Glutamatergic neuron (in vitro differentiated cells): ENCODE data around the gene ANXA6. TPM values are rescaled to one million over a fixed set of nuclear protein-coding genes. Genes with fewer than 3 reads are reported as not detected.

Experiments used
- DNase-seq: peaks from one replicate; pipeline ENCODE4 v3.0.0; 2022
- H3K27ac Mint-ChIP-seq: one replicate; pipeline ENCODE4 v1.8.0; 2020; ENCODE audit warnings: mild to moderate bottlenecking, mixed read lengths, inconsistent platforms; ENCODE audit not compliant: unreplicated experiment
- H3K27me3 Mint-ChIP-seq: one replicate; pipeline ENCODE4 v1.8.0; 2020; ENCODE audit warnings: mild to moderate bottlenecking, moderate library complexity, mixed read lengths, inconsistent platforms; ENCODE audit not compliant: unreplicated experiment
- H3K36me3 Mint-ChIP-seq: one replicate; pipeline ENCODE4 v1.8.0; 2020; ENCODE audit warnings: mild to moderate bottlenecking, mixed read lengths, inconsistent platforms; ENCODE audit not compliant: unreplicated experiment
- H3K4me1 Mint-ChIP-seq: one replicate; pipeline ENCODE4 v1.8.0; 2020; ENCODE audit warnings: mild to moderate bottlenecking, low read depth, mixed read lengths, inconsistent platforms; ENCODE audit not compliant: unreplicated experiment
- H3K4me3 Mint-ChIP-seq: one replicate; pipeline ENCODE4 v1.8.0; 2020; ENCODE audit warnings: mild to moderate bottlenecking, mixed read lengths, inconsistent platforms; ENCODE audit not compliant: unreplicated experiment
- H3K9me3 Mint-ChIP-seq: one replicate; pipeline ENCODE4 v1.8.0; 2020; ENCODE audit warnings: mild to moderate bottlenecking, moderate library complexity, mixed read lengths, inconsistent platforms; ENCODE audit not compliant: unreplicated experiment
- total RNA-seq: library from RNA; stranded (reverse); fragmentation: NEBNext Ultra II Directional; extraction: Animal tissue kit (Norgen Biotek cat#: 25700); gene quantifications from one replicate; pipeline ENCODE4 v1.2.1, GENCODE V29; 2021; ENCODE audit not compliant: unreplicated experiment
- TF ChIP-seq, protein P1 (sequence below): fragments of 200-600 bp; sonication (generic); IDR thresholded peaks from one replicate; pipeline ENCODE4 v1.5.0; 2021; ENCODE audit not compliant: partially characterized antibody, unreplicated experiment

Gene ANXA6
- total RNA-seq, 1 donor from 2014 or later, result 143 TPM

DNA sequence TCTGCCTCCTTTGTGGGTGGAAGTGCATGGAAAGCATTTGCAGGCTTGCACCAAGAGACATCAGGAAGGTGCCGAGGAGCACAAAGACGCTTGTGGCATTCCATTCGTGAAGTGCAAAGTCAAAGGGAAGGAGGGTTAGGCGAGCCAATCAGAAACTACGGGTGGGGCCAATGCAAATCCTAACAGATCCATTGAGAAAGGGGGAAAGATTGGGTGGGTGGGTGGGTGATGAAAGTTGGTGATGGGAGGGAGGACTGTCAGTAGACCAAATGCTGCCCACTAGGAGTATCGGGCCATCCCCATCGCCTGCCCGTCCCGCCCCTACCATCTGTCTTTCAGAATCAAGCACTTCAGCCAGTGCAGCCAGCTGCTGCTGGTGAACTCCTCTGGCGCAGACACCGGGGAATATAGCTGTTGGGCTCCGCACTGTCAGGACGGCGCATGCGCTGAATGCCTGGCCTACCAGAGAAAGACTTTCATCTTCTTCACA, 17.1 kb upstream of the ANXA6 start:
- H3K4me3 Mint-ChIP-seq, result no peak overlapping the region
- no peaks in the 10 kb centered on the region for H3K36me3 Mint-ChIP-seq
- peaks cover 2% of the 10 kb centered on the region for H3K27me3 Mint-ChIP-seq
- TF ChIP-seq, protein P1, sequence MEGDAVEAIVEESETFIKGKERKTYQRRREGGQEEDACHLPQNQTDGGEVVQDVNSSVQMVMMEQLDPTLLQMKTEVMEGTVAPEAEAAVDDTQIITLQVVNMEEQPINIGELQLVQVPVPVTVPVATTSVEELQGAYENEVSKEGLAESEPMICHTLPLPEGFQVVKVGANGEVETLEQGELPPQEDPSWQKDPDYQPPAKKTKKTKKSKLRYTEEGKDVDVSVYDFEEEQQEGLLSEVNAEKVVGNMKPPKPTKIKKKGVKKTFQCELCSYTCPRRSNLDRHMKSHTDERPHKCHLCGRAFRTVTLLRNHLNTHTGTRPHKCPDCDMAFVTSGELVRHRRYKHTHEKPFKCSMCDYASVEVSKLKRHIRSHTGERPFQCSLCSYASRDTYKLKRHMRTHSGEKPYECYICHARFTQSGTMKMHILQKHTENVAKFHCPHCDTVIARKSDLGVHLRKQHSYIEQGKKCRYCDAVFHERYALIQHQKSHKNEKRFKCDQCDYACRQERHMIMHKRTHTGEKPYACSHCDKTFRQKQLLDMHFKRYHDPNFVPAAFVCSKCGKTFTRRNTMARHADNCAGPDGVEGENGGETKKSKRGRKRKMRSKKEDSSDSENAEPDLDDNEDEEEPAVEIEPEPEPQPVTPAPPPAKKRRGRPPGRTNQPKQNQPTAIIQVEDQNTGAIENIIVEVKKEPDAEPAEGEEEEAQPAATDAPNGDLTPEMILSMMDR, result no peak
- peaks cover 2% of the 10 kb centered on the region for H3K4me1 Mint-ChIP-seq
- H3K27ac Mint-ChIP-seq, result no peak overlapping the region
- DNase-seq, result peak; percentile 59
- peaks cover 4% of the 10 kb centered on the region for H3K9me3 Mint-ChIP-seq

DNA sequence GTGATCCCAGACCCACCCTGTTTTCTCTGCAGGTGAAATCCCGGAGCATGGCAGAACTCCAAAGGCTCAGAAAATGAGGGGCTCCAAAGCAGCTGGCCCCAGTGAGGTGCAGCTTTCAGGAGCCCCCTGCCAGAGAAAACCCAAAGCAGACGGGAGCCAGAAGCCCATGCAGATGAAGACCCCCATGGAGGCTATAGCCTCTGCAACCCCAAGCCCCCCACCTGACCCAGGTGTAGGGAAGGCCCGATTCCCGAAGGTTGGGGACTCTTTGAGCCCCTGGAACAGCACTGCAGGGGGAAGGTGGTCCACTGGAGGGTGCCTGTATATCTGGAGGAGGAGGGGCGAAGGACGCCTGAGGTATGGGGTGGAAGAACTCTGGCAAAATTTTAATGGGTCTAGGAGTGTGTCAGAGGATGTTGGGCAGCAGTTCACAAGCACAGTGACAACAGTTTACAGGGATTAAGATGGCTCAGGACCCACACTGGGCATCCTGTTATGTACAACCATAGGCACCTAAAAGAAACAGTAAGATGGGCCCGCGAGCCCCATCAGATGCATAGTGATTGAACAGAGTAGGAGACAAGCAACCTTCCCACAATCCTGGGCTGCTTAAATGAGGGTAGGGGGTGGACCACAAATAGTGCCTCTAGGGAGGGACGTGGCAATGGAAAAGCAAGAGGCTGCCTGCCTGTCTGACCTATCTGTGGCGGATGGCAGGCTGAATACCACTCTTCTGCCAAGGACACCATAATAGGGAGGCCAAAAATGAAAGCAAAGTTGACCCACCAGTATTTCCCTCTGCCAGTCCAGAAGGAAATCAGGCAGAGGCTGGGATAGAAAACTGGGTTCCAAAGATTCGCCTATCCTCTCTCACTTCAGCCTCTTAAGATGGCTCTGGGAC, 16.4 kb upstream of the ANXA6 start:
- Mint-ChIP-seq H3K4me3 (peak overlapping the region; percentile 46), H3K9me3 (peaks cover 4% of the 10 kb centered on the region), H3K27ac (peak overlapping the region; percentile 87), H3K36me3 (no peaks in the 10 kb centered on the region), H3K4me1 (peaks cover 2% of the 10 kb centered on the region), H3K27me3 (peaks cover 2% of the 10 kb centered on the region)
- TF ChIP-seq, protein P1, result no peak
- no peak for DNase-seq

DNA sequence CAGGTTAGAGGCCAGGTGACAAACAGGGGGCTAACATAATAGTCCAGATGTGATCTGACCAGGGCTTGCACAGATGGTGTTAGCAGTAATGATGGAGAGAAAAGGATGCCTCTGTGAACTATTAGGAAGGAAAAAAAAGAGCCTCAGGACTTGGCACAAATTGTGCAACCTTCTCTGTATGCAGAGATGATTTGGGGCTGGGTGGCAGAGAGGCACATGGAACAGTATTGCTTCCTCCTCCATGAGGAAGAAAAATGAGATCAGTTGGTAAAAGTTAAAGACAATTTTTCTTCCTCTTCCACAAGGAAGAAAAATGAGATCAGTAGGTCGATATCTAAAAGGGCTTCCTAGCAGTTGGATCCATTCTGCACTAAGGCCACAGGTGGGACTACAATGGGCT, 13.9 kb upstream of the ANXA6 start:
- TF ChIP-seq, protein P1, result no peak
- H3K4me3 Mint-ChIP-seq, result no peak overlapping the region
- H3K36me3 Mint-ChIP-seq, result no peaks in the 10 kb centered on the region
- DNase-seq, result no peak
- H3K9me3 Mint-ChIP-seq, result no peaks in the 10 kb centered on the region
- H3K27ac Mint-ChIP-seq, result no peak overlapping the region
- peaks cover 2% of the 10 kb centered on the region for H3K4me1 Mint-ChIP-seq
- no peaks in the 10 kb centered on the region for H3K27me3 Mint-ChIP-seq

DNA sequence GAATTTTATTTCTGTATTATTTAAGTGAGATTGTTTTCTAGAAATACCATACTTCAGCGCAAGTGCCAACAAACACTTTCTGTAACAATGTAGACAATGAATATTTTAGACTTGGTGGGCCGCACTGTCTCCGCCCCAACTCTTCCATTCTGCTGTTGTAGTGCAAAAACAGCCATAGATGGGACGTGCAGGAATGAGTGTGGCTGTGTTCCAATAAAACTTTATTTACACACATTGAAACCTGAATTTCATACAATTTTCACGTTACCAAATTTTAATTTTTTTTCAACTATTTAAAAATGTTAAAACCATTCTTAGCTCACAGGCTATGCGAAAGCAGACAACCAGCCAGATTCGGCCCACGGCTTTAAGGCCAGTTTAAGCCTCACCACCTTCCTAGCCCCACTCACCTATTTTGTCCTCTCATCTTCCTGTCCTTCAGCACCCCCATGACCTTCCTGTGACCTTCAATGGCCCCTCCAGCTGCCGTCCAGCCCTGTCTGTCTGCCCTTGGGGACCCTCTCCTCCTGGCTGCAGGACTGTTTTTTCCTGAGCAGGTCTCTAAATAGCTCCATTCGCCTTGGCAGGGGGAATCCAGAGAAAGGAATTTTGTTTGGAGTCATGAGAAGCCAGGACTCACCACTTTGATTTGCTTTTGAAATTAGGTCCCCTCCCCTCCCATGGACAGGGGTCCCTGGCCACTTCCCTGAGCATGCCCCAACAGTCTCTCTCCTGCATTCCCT, 11.2 kb upstream of the ANXA6 start:
- Mint-ChIP-seq H3K27me3 (no peaks in the 10 kb centered on the region), H3K4me1 (no peaks in the 10 kb centered on the region), H3K36me3 (no peaks in the 10 kb centered on the region), H3K27ac (peak overlapping the region; percentile 50), H3K4me3 (no peak overlapping the region), H3K9me3 (no peaks in the 10 kb centered on the region)
- TF ChIP-seq, protein P1, result no peak
- DNase-seq, result no peak
